Measurements from ENCODE around the gene APOB. TPM values are rescaled to one million over a fixed set of nuclear protein-coding genes. Genes with fewer than 3 reads are reported as not detected.

Gene APOB
- total RNA-seq, 4 donors from 2014 or later: 14.0 to 2,659 (median 1,284) TPM

- Histone ChIP-seq H3K4me3 (no peak overlapping the region), H3K27ac (no peak overlapping the region), H3K27me3 (no peaks in the 10 kb centered on the region), H3K4me1 (no peaks in the 10 kb centered on the region), H3K9me3 (no peaks in the 10 kb centered on the region), H3K36me3 (no peaks in the 10 kb centered on the region)
- no peak for DNase-seq
- no peak for TF ChIP-seq CTCF (IDR thresholded peaks at IDR 0.05)
- peak in 1 of 2 donors; percentile 12 for TF ChIP-seq POLR2A (IDR thresholded peaks at IDR 0.05)
Observed at GRCh38 chr2:20997953-20998722, 45.7 kb downstream of the APOB start.

- no peaks in the 10 kb centered on the region for H3K36me3 ChIP-seq
- H3K27ac ChIP-seq: no peak overlapping the region
- no peak for DNase-seq
Observed at GRCh38 chr2:20994130-20994529, 49.7 kb downstream of the APOB start.

GRCh38 chr2:20992201-20992711 lies 51.6 kb downstream of the APOB start:
- H3K27ac ChIP-seq: no peak overlapping the region
- no peak for DNase-seq

More at GRCh38 chr2:20994130-20994529, 49.7 kb downstream of the APOB start:
- TF ChIP-seq CTCF (IDR thresholded peaks at IDR 0.05): no peak
- no peak for TF ChIP-seq POLR2A (IDR thresholded peaks at IDR 0.05)
- H3K4me3 ChIP-seq: no peak overlapping the region
- H3K9me3 ChIP-seq: no peaks in the 10 kb centered on the region
- no peaks in the 10 kb centered on the region for H3K4me1 ChIP-seq
- no peaks in the 10 kb centered on the region for H3K27me3 ChIP-seq

GRCh38 chr2:20990442-20991430 lies 53.1 kb downstream of the APOB start:
- no peaks in the 10 kb centered on the region for H3K27me3 ChIP-seq
- no peak overlapping the region for H3K27ac ChIP-seq
- no peaks in the 10 kb centered on the region for H3K36me3 ChIP-seq
- H3K9me3 ChIP-seq: no peaks in the 10 kb centered on the region
- H3K4me1 ChIP-seq: no peaks in the 10 kb centered on the region
- TF ChIP-seq POLR2A (IDR thresholded peaks at IDR 0.05) (no peak), CTCF (IDR thresholded peaks at IDR 0.05) (no peak)
- H3K4me3 ChIP-seq: no peak overlapping the region
- no peak for DNase-seq

More at GRCh38 chr2:20992201-20992711, 51.6 kb downstream of the APOB start:
- Histone ChIP-seq H3K27me3 (no peaks in the 10 kb centered on the region), H3K36me3 (no peaks in the 10 kb centered on the region), H3K9me3 (no peaks in the 10 kb centered on the region), H3K4me3 (no peak overlapping the region), H3K4me1 (no peaks in the 10 kb centered on the region)
- TF ChIP-seq CTCF (IDR thresholded peaks at IDR 0.05): no peak
- TF ChIP-seq POLR2A (IDR thresholded peaks at IDR 0.05): no peak

- H3K36me3 ChIP-seq: no peaks in the 10 kb centered on the region
- H3K27me3 ChIP-seq: no peaks in the 10 kb centered on the region
- H3K27ac ChIP-seq: no peak overlapping the region
- H3K4me1 ChIP-seq: no peaks in the 10 kb centered on the region
- H3K9me3 ChIP-seq: no peaks in the 10 kb centered on the region
- no peak for DNase-seq
- TF ChIP-seq CTCF (IDR thresholded peaks at IDR 0.05) (no peak), POLR2A (IDR thresholded peaks at IDR 0.05) (no peak)
- H3K4me3 ChIP-seq: no peak overlapping the region
Observed at GRCh38 chr2:20989404-20989803, 54.5 kb downstream of the APOB start.

All from Peyer's patch (tissue), 4 donors.